Measurements from ENCODE around the gene LRBA.
A peak's percentile ranks its signal among the peaks of the same experiment; 100 is the strongest.

Gene LRBA

DNA sequence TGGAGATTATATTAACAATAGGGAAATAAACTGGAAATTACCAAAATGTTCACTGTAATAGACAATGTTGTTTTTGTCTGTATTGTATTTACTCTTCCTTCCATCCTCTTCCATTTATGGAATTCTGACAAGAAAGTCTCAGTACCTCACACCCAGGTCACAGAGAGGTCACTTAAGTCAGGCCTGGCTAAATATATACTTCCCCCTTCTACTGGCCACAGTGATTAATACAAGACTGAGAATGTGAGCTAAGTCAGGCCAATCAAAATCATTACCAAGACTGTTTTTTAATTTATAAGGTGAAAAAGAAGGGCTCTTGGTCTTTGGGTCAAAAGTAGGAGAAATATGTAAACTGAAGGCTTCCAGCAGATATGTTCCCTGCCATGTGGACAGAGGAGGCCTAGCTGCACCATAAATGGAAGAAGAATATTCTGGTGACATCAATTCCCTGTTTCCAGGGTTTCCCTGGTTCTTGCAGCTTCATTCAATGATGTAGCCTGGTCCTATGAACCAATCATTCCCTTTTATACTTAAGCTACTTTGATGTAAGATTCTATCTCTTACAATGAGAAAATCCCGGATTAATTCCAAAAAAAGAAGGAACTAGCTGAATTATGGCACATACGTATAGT lies 64.3 kb downstream of the LRBA start:
- peak; percentile 61 for FAIRE-seq
- no peak for DNase-seq (ENCODE audit: insufficient read length, low spot score)

DNA sequence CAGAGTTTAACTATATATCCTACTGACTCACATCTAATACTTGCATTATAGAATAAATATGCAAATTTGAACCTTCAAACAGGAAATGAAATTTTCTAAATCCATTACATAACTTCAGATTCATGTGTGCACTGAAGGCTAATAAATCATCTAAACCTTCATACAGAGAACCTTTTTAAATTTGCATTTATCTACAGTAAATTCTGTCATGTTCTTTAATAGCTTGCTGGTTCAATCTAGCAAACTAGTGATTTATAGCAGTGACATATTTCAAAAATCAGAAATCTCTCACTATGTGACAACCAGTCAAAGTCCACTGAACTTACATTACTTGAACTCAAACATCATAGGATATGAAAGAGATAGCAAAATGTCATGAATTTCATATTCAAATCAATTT lies 65.1 kb downstream of the LRBA start:
- peak; percentile 35 for FAIRE-seq
- TF ChIP-seq POLR2A (IDR thresholded peaks at IDR 0.05; ENCODE audit: low read depth, low read length) = no peak
- no peak for TF ChIP-seq PAX5 (IDR thresholded peaks at IDR 0.05; ENCODE audit: insufficient read depth, low read length, severe bottlenecking)
- TF ChIP-seq POU2F2 (IDR thresholded peaks at IDR 0.05; ENCODE audit: low read depth, low read length) = no peak
- TF ChIP-seq SPI1 (IDR thresholded peaks at IDR 0.05; ENCODE audit: low read depth, low read length) = no peak
- no peak for TF ChIP-seq POLR2AphosphoS5 (IDR thresholded peaks at IDR 0.05; ENCODE audit: low read depth, low read length)
- no peak for TF ChIP-seq TAF1 (IDR thresholded peaks at IDR 0.05; ENCODE audit: low read depth, low read length)
- no peak for DNase-seq (ENCODE audit: insufficient read length, low spot score)

More for the DNA sequence above, 64.3 kb downstream of the LRBA start:
- TF ChIP-seq POLR2A (IDR thresholded peaks at IDR 0.05; ENCODE audit: low read depth, low read length) (no peak), TAF1 (IDR thresholded peaks at IDR 0.05; ENCODE audit: low read depth, low read length) (no peak), POU2F2 (IDR thresholded peaks at IDR 0.05; ENCODE audit: low read depth, low read length) (no peak), SPI1 (IDR thresholded peaks at IDR 0.05; ENCODE audit: low read depth, low read length) (no peak)

DNA sequence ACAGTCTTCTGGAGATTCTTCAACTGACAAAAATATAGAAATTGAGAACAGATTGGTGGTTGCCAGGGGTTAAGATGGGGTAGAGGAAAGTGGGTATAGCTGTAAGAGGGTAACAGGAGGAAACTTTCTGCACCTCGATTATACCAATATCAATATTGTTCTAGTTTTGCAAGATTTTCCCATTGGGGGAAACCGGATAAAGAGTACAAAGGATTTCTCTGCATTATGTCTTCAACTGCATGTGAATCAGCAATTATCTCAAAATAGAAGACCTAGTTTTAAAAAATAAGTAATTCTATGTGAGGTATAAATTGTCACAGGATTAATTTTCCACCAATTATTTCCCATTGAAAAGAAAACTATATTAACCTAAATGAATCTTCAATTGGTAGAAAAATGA lies 65.7 kb downstream of the LRBA start:
- no peak for TF ChIP-seq POU2F2 (IDR thresholded peaks at IDR 0.05; ENCODE audit: low read depth, low read length)
- no peak for TF ChIP-seq TAF1 (IDR thresholded peaks at IDR 0.05; ENCODE audit: low read depth, low read length)
- no peak for TF ChIP-seq SPI1 (IDR thresholded peaks at IDR 0.05; ENCODE audit: low read depth, low read length)
- no peak for TF ChIP-seq POLR2AphosphoS5 (IDR thresholded peaks at IDR 0.05; ENCODE audit: low read depth, low read length)
- no peak for TF ChIP-seq PAX5 (IDR thresholded peaks at IDR 0.05; ENCODE audit: insufficient read depth, low read length, severe bottlenecking)
- no peak for TF ChIP-seq POLR2A (IDR thresholded peaks at IDR 0.05; ENCODE audit: low read depth, low read length)
- no peak for FAIRE-seq
- DNase-seq (ENCODE audit: insufficient read length, low spot score) = no peak

DNA sequence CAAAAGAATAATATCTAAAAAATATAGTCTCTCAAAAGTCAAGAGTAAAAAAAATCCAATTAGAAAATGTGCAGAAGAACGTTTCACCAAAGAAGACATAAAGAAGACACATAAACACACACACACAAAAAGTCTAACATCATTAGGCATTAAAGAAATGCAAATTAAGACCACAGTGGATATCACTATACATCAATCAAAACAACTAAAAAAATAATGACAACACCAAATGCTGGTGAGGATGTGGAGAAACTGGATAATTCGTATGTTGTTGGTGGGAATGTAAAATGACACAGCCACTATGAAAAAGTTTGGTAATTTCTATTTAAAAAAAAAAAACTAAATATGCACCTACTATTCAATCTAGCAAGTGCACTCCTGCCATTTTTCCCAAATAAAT lies 66.4 kb downstream of the LRBA start:
- no peak for TF ChIP-seq POLR2A (IDR thresholded peaks at IDR 0.05; ENCODE audit: low read depth, low read length)
- TF ChIP-seq PAX5 (IDR thresholded peaks at IDR 0.05; ENCODE audit: insufficient read depth, low read length, severe bottlenecking) = no peak
- FAIRE-seq (no peak), DNase-seq (ENCODE audit: insufficient read length, low spot score) (no peak)

DNA sequence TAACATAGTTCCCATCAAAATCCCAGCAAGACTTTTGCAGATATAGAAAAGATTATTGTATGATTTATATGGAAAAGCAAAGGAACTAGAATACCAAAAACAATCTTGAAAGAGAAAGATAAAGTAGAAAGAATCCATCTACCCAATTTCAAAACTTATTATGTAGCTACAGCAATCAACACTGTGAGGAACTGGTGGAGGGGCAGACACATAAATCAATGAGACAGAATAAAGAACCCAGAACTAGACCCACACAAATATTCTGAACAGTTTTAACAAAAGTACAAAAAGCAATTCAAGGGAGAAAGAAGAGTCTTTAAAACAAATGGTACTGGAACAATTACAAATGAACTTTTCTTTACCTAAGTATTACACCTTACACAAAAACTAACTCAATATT lies 67.0 kb downstream of the LRBA start:
- DNase-seq (ENCODE audit: insufficient read length, low spot score) (no peak), FAIRE-seq (no peak)
- TF ChIP-seq POU2F2 (IDR thresholded peaks at IDR 0.05; ENCODE audit: low read depth, low read length) = no peak
- TF ChIP-seq TAF1 (IDR thresholded peaks at IDR 0.05; ENCODE audit: low read depth, low read length) = no peak
- no peak for TF ChIP-seq PAX5 (IDR thresholded peaks at IDR 0.05; ENCODE audit: insufficient read depth, low read length, severe bottlenecking)
- TF ChIP-seq POLR2AphosphoS5 (IDR thresholded peaks at IDR 0.05; ENCODE audit: low read depth, low read length) = no peak
- TF ChIP-seq POLR2A (IDR thresholded peaks at IDR 0.05; ENCODE audit: low read depth, low read length) = no peak
- no peak for TF ChIP-seq SPI1 (IDR thresholded peaks at IDR 0.05; ENCODE audit: low read depth, low read length)

DNA sequence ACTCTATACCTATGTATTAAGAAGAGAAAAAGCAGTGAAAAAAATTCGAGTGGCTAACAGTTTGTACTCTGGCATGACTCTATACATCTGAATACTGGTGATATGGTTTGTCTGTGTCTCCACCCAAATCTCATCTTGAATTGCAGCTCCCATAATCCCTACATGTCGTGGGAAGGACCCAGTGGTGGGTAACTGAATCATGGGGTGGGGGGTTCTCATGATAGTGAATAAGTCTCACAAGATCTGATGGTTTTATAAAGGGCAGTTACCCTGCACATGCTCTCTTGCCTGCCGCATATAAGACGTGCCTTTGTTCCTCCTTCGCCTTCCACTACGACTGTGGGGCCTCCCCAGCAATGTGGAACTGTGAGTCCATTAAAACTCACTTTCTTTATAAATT lies 70.4 kb downstream of the LRBA start:
- no peak for DNase-seq (ENCODE audit: insufficient read length, low spot score)
- no peak for FAIRE-seq
- no peak for TF ChIP-seq SPI1 (IDR thresholded peaks at IDR 0.05; ENCODE audit: low read depth, low read length)
- TF ChIP-seq PAX5 (IDR thresholded peaks at IDR 0.05; ENCODE audit: insufficient read depth, low read length, severe bottlenecking) = no peak
- no peak for TF ChIP-seq TAF1 (IDR thresholded peaks at IDR 0.05; ENCODE audit: low read depth, low read length)
- no peak for TF ChIP-seq POLR2AphosphoS5 (IDR thresholded peaks at IDR 0.05; ENCODE audit: low read depth, low read length)
- no peak for TF ChIP-seq POU2F2 (IDR thresholded peaks at IDR 0.05; ENCODE audit: low read depth, low read length)
- TF ChIP-seq POLR2A (IDR thresholded peaks at IDR 0.05; ENCODE audit: low read depth, low read length) = no peak

DNA sequence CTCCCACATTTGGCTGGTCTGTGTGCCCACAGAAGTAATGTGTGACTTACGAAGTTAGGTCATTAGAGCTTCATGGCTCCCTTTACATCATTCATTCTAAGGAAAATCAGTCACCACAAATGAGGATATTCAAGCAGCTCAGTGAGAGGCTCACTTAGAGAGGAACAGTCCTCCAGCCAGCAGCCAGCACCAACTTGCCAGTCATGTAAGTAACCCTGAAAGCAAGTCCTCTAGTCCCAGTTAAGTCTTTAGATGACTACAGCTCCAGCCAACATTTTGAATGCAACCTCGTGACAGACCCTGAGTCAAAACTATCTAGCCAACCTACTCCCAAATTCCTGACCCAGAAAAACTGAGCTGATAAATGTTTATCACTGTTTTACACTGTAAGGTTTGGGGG lies 71.3 kb downstream of the LRBA start:
- TF ChIP-seq PAX5 (IDR thresholded peaks at IDR 0.05; ENCODE audit: insufficient read depth, low read length, severe bottlenecking) (no peak), SPI1 (IDR thresholded peaks at IDR 0.05; ENCODE audit: low read depth, low read length) (no peak), TAF1 (IDR thresholded peaks at IDR 0.05; ENCODE audit: low read depth, low read length) (no peak), POU2F2 (IDR thresholded peaks at IDR 0.05; ENCODE audit: low read depth, low read length) (no peak), POLR2A (IDR thresholded peaks at IDR 0.05; ENCODE audit: low read depth, low read length) (no peak), POLR2AphosphoS5 (IDR thresholded peaks at IDR 0.05; ENCODE audit: low read depth, low read length) (no peak)
- FAIRE-seq (peak; percentile 75), DNase-seq (ENCODE audit: insufficient read length, low spot score) (no peak)

DNA sequence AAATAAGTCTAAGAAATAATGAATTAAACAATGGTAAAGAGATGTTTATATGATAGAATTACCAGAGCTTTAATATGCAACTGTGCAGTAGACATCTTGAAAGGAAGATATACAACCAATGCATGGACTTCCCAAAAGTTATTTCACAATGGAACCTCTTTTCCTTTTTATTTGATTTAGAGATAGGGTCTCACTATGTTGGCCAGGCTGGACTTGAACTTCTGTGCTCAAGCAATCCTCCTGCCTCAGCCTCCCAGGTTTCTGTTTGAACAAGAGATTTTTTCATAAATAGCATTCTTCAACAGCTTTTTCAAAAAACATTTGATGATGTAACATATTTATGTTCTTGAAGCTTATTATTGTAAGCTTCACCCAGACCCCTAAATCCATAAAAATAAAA lies 72.0 kb downstream of the LRBA start:
- FAIRE-seq = no peak
- TF ChIP-seq SPI1 (IDR thresholded peaks at IDR 0.05; ENCODE audit: low read depth, low read length) = no peak
- TF ChIP-seq TAF1 (IDR thresholded peaks at IDR 0.05; ENCODE audit: low read depth, low read length) = no peak
- TF ChIP-seq POU2F2 (IDR thresholded peaks at IDR 0.05; ENCODE audit: low read depth, low read length) = no peak
- no peak for TF ChIP-seq POLR2AphosphoS5 (IDR thresholded peaks at IDR 0.05; ENCODE audit: low read depth, low read length)
- TF ChIP-seq POLR2A (IDR thresholded peaks at IDR 0.05; ENCODE audit: low read depth, low read length) = no peak
- TF ChIP-seq PAX5 (IDR thresholded peaks at IDR 0.05; ENCODE audit: insufficient read depth, low read length, severe bottlenecking) = no peak

DNA sequence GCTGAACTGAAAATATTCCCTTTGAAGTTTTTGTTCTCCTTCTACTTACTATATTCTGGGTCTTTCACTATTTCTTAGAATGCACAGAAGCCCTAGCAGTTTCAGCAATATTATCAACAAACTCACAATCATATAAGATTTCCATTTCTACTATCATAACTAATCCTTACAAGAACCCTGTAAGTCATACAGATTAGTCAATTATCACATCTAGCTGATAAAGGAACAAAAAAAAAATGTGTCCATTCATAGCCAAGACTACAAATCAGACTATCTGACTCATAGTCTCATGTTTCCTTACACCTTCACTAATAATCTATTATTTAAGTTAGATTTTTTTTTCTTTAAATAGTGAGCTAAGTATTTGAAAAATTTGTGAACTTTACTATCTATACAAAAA lies 72.5 kb downstream of the LRBA start:
- TF ChIP-seq TAF1 (IDR thresholded peaks at IDR 0.05; ENCODE audit: low read depth, low read length) (no peak), POLR2AphosphoS5 (IDR thresholded peaks at IDR 0.05; ENCODE audit: low read depth, low read length) (no peak), PAX5 (IDR thresholded peaks at IDR 0.05; ENCODE audit: insufficient read depth, low read length, severe bottlenecking) (no peak)

More for the DNA sequence above, 72.0 kb downstream of the LRBA start:
- no peak for DNase-seq (ENCODE audit: insufficient read length, low spot score)

DNA sequence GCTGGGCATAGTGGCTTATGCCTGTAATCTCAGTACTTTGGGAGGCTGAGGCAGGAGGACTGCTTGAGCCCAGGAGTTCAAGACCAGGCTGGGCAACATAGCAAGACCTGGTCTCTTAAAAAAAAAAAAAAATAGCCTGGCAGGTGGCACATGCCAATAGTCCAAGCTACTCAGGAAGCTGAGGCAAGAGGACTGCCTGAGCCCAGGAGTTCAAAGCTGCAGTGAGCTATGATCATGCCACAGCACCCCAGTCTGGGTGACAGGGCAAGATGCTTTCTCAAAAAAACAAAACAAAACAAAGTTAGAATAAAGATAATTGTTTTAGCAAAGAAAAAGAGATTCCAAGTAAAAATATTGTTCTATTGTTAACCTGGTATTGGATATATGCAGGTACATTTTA lies 75.0 kb downstream of the LRBA start:
- DNase-seq (ENCODE audit: insufficient read length, low spot score) (no peak), FAIRE-seq (no peak)
- TF ChIP-seq POU2F2 (IDR thresholded peaks at IDR 0.05; ENCODE audit: low read depth, low read length) (no peak), TAF1 (IDR thresholded peaks at IDR 0.05; ENCODE audit: low read depth, low read length) (no peak), PAX5 (IDR thresholded peaks at IDR 0.05; ENCODE audit: insufficient read depth, low read length, severe bottlenecking) (no peak), POLR2A (IDR thresholded peaks at IDR 0.05; ENCODE audit: low read depth, low read length) (no peak)

More for the DNA sequence above, 72.5 kb downstream of the LRBA start:
- DNase-seq (ENCODE audit: insufficient read length, low spot score) = no peak
- no peak for FAIRE-seq

Data from GM12891 (cell line).